Measurements from ENCODE around the gene SMG7.

DNA sequence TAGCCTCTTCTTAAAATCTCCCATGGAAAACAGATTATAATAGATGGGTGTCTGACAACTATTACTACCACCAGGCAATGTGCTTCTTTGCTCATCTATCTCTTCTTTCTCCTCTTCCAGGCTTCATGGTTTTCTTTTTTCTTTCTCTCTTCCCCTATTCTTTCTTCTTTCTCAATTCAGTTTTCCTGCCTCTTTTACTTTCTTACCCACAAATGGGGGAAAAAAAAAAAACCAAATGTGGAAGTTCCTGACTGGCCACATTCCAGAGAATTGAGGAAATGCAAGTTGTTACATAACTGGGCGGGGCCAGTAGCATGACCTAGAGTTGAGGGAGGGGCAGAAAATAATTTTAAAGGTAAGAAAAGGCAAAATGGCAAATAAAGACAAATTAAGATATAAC, 10.9 kb upstream of the SMG7 start:
- TF ChIP-seq, protein P1, sequence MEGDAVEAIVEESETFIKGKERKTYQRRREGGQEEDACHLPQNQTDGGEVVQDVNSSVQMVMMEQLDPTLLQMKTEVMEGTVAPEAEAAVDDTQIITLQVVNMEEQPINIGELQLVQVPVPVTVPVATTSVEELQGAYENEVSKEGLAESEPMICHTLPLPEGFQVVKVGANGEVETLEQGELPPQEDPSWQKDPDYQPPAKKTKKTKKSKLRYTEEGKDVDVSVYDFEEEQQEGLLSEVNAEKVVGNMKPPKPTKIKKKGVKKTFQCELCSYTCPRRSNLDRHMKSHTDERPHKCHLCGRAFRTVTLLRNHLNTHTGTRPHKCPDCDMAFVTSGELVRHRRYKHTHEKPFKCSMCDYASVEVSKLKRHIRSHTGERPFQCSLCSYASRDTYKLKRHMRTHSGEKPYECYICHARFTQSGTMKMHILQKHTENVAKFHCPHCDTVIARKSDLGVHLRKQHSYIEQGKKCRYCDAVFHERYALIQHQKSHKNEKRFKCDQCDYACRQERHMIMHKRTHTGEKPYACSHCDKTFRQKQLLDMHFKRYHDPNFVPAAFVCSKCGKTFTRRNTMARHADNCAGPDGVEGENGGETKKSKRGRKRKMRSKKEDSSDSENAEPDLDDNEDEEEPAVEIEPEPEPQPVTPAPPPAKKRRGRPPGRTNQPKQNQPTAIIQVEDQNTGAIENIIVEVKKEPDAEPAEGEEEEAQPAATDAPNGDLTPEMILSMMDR (IDR thresholded peaks at IDR 0.05; ENCODE audit: low read depth, low read length) = no peak
- TF ChIP-seq POLR2A (IDR thresholded peaks at IDR 0.05; ENCODE audit: extremely low read depth, insufficient read length) (no peak), MYC (IDR thresholded peaks at IDR 0.05; ENCODE audit: low read depth, low read length) (no peak)
- TF ChIP-seq, protein P2, sequence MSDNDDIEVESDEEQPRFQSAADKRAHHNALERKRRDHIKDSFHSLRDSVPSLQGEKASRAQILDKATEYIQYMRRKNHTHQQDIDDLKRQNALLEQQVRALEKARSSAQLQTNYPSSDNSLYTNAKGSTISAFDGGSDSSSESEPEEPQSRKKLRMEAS (IDR thresholded peaks at IDR 0.05; ENCODE audit: low read depth, low read length) = no peak

Measured in NB4 (cell line).